Measurements from ENCODE around the gene NEGR1.

Gene NEGR1

GRCh38 chr1:72111662-72112061 is 170.7 kb downstream of the NEGR1 start:
- DNase-seq, result no peak

GRCh38 chr1:72109916-72110315 is 172.4 kb downstream of the NEGR1 start:
- no peak for DNase-seq

GRCh38 chr1:72105201-72105600 is 177.1 kb downstream of the NEGR1 start:
- no peak for DNase-seq

GRCh38 chr1:72101840-72102632 is 180.3 kb downstream of the NEGR1 start:
- no peak for DNase-seq

GRCh38 chr1:72100771-72101170 is 181.6 kb downstream of the NEGR1 start:
- DNase-seq, result no peak

- DNase-seq, result no peak
Observed at GRCh38 chr1:72097851-72098570, 184.3 kb downstream of the NEGR1 start.

GRCh38 chr1:72094209-72094608 is 188.1 kb downstream of the NEGR1 start:
- no peak for DNase-seq

- DNase-seq, result no peak
Observed at GRCh38 chr1:72086394-72086793, 195.9 kb downstream of the NEGR1 start.

- no peak for DNase-seq
Observed at GRCh38 chr1:72075425-72075824, 206.9 kb downstream of the NEGR1 start.

- DNase-seq, result no peak
Observed at GRCh38 chr1:72066431-72066830, 215.9 kb downstream of the NEGR1 start.

- DNase-seq, result no peak
Observed at GRCh38 chr1:72064196-72065075, 217.9 kb downstream of the NEGR1 start.

GRCh38 chr1:72063364-72064044 is 218.8 kb downstream of the NEGR1 start:
- DNase-seq, result no peak

- no peak for DNase-seq
Observed at GRCh38 chr1:72062584-72062983, 219.8 kb downstream of the NEGR1 start.

GRCh38 chr1:72060466-72061245 is 221.7 kb downstream of the NEGR1 start:
- no peak for DNase-seq

- DNase-seq, result no peak
Observed at GRCh38 chr1:72056516-72056915, 225.8 kb downstream of the NEGR1 start.

GRCh38 chr1:72051538-72051937 is 230.8 kb downstream of the NEGR1 start:
- DNase-seq, result no peak

GRCh38 chr1:72050551-72050950 is 231.8 kb downstream of the NEGR1 start:
- no peak for DNase-seq

- no peak for DNase-seq
Observed at GRCh38 chr1:72037745-72038343, 244.5 kb downstream of the NEGR1 start.

GRCh38 chr1:72034827-72035226 is 247.5 kb downstream of the NEGR1 start:
- DNase-seq, result no peak

GRCh38 chr1:72023063-72023930 is 259.0 kb downstream of the NEGR1 start:
- no peak for DNase-seq
